GM19023 (cell line): ENCODE measurements around the gene MAVS.

Source experiments
- ATAC-seq: cut with Tn5 transposase; IDR thresholded peaks from one replicate; pipeline ENCODE4 v1.9.1; 2021; ENCODE audit warnings: mild to moderate bottlenecking, moderate library complexity; ENCODE audit not compliant: unreplicated experiment

MAVS gene

GRCh38 chr20:3906744-3907721, 60.4 kb downstream of the MAVS start:
- ATAC-seq, result peak; percentile 87

- ATAC-seq, result no peak
Observed at GRCh38 chr20:3908667-3909066, 62.0 kb downstream of the MAVS start.

DNA sequence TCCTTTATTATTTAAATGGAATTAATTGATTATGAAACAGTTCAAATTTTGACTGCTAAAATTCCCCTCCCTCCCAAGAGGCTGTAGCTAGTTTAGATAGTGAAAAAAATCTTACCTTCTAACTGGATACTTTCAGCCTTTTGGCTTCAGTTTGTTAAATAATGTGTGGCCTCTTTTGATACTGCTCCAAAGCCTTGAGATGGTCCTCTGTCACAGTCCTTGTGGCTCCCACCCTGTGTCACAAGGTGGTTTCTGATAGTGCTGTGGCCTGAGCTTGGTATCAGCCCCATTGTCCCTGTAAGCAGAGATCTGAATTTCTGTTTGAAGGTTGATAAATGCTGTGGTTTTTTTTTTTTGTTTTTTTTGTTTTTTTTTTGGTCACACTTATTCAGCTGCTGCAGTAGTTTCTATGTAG, 63.3 kb downstream of the MAVS start:
- ATAC-seq, result no peak

DNA sequence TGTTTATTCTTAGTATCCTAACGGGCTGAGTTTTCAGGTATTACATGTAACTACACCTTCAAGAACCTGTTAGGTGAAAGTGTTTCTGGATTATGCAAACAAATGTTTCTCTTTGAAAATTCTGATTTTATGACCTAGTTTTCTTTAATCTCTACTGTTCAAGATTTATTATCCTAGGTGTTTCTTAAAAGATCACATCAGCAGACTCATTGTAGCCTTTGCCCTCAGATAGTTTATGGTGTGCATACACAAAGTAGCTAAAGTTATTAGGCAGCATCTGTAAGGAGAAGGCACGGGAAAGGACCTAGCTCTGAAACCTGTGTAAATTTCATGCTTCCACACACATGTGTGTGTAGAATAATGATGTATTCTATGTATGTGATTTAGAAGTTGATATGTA, 64.2 kb downstream of the MAVS start:
- no peak for ATAC-seq

GRCh38 chr20:3911956-3912355, 65.3 kb downstream of the MAVS start:
- ATAC-seq, result no peak

DNA sequence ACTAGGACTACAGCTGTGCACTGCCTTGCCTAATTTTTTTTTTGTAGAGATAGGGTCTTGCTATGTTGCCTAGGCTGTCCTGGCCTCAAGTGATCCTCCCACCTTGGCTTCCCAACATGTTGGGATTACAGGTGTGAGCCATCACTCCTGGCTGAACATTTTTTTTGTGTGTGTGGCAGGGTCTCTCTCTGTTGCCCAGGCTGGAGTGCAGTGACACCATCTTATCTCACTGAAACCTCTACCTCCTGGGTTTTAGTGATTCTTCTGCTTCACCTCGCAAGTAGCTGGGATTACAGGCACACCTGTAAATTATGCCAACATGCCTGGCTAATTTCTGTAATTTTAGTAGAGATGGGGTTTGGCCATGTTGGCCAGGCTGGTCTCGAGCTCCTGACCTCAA, 67.8 kb downstream of the MAVS start:
- ATAC-seq, result no peak

DNA sequence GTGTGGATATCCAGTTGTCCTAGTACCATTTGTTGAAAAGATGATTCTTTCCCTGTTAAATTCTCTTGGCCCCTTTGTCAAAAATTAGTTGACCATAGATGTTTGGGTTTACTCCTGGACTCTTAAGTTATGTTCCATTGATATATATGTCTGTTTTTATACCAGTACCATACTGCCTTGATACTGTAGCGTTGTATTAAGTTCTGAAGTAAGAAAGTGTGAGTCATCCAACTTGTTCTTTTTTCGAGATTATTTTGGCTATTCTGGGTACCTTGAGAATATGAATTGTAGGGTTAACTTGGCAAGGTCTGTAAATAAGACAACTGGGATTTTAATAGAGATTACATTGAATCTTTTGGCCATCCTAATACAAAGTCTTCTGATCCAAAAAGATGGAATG, 69.1 kb downstream of the MAVS start:
- ATAC-seq, result no peak

GRCh38 chr20:3916364-3916763, 69.7 kb downstream of the MAVS start:
- ATAC-seq, result no peak

DNA sequence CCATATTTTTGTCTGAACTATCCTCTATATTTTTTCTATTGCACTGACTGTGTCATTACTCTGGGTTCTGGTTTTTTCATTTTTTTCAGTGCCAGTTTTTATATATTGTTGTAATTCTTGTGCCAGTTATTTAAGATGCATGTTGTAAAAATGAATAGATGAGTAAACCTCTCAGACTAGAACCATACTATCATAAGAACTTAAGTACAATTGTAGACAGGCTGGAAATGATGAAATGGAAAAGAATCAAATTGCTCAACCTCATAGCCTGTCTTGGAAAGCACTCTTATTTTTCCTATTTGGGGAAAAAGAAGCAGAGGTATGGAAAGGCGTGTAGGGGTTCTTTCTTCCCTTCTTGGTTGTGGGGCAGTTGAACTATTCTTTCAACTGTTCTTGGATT, 72.7 kb downstream of the MAVS start:
- no peak for ATAC-seq

DNA sequence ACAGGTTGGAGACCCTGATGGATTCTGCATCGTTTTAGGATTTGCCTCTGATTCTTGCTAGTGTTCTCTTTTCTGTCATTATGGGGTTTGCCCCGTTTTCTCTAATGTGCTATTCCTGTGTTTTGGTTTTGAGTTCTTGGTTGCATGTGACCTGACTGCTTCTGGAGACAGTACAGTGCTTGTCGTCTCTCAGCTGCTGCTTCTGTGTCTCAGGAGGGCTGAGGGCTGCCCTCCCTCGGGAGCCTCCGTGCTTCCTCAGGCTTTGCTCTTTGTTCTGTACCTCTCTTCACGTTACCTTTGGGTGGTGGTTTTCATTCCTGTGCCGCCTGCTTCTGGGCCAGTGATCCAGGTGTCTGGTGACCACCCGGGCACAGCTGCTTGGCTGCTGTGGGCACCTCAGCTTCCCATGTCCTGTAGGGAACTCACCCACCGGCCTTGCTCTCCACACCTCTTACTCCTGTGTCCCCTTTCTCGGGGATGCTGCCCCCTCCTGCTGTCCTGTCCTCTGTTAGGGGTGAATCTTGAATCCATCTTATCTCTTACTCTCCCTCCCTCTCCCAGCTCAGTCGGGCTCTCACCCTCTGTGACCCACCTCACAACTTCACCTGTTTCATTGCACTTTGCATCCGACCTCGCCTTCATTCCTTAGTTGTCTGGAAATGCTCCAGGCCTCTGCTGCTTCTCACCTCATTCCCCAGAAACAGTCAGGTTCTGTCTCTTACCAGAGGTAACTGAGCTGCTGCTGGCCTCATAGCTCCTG, 75.8 kb downstream of the MAVS start:
- no peak for ATAC-seq

DNA sequence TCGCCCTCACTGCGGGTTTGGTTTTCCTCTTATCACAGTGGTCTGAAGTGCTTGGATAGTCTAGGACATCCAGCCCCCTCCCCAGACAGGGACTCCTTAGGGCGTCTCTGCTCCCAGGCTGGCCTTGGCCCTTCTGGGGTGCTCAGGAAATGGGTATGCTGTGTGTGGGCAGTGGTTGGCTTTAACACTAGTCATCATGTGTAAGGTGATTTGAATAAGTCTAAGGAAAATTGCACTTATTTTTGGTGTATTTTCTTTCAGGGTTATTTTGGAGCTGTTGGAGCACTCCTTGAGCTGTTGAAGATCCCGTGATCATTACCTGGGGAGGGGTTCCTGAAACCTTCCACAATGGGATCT, 76.3 kb downstream of the MAVS start:
- ATAC-seq, result no peak

DNA sequence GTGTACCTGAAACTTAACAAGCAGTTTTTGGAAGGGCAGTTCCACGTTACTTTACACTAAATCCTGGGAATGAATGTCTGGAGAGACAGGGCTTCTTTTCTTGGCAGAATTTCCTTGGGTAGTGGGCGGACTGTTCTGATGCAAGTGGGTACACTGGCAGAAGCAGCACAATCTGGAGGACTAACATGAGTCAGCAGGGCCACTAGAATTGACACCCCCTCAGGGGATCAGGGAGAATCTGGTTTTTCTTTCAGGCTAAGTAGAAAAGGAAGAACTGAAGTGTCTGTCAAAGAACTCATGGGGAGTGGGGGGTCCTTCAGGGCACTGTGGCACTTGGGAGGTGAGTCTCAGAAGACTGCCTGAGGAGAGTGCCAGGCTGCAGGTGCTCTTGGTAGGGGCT, 77.2 kb downstream of the MAVS start:
- ATAC-seq, result no peak

- ATAC-seq, result no peak
Observed at GRCh38 chr20:3924304-3925112, 77.9 kb downstream of the MAVS start.

- no peak for ATAC-seq
Observed at GRCh38 chr20:3925113-3925695, 78.6 kb downstream of the MAVS start.
